K562 (cell line): ENCODE data around the gene NUDT21. TPM values are rescaled to one million over a fixed set of nuclear protein-coding genes. Genes with fewer than 3 reads are reported as not detected.

Experiments used
- C11orf30 ChIP-seq: fragments of 450-650 bp; IDR thresholded peaks from 2 replicates; pipeline ENCODE4 v1.6.1; 2016; ENCODE audit warnings: low read depth, mild to moderate bottlenecking
- CREM ChIP-seq: IDR thresholded peaks from 2 replicates; pipeline ENCODE4 v1.6.1; 2014; ENCODE audit warnings: antibody characterized with exemption, low read depth
- CSDE1 ChIP-seq, 2 experiments: fragments of 450-650 bp; IDR thresholded peaks; 2 replicates each; pipeline ENCODE4 v1.6.1; 2016; ENCODE audit warnings: mild to moderate bottlenecking in 1 of 2
- HEY1 ChIP-seq: fragments of 250-450 bp; sonication (Bioruptor Pico); IDR thresholded peaks from 2 replicates; pipeline ENCODE4 v1.5.0; 2020; ENCODE audit warnings: mild to moderate bottlenecking, moderate library complexity, borderline replicate concordance
- IRF2 ChIP-seq: sonication (generic); formaldehyde crosslinking; IDR thresholded peaks from 2 replicates; pipeline ENCODE4 v1.8.1; 2022; ENCODE audit warnings: mild to moderate bottlenecking, missing genetic modification reagents
- JUND ChIP-seq, 2 experiments: IDR thresholded peaks; 2 replicates in 1 of 2; 3 replicates in 1 of 2; pipeline ENCODE4 v1.6.1; 2011; ENCODE audit warnings: borderline replicate concordance in 2 of 2, low read depth in 2 of 2, low read length in 2 of 2, improper control_type of control experiment in 1 of 2, missing biosample characterization in 1 of 2, missing genetic modification characterization in 1 of 2, missing genetic modification reagents in 1 of 2
- KDM2B ChIP-seq: fragments of 250-450 bp; sonication (Bioruptor Pico); IDR thresholded peaks from 2 replicates; pipeline ENCODE4 v1.8.0; 2021; ENCODE audit warnings: mild to moderate bottlenecking, moderate library complexity
- MAFG ChIP-seq: fragments of 450-650 bp; conservative IDR thresholded peaks from 2 replicates; pipeline ENCODE4 v1.6.1; 2016; ENCODE audit warnings: missing genetic modification characterization, missing compliant biosample characterization
- MCM2 ChIP-seq: fragments of 450-650 bp; IDR thresholded peaks from 2 replicates; pipeline ENCODE4 v1.6.1; 2017; ENCODE audit warnings: low read depth, mild to moderate bottlenecking
- NCOA1 ChIP-seq: fragments of 450-650 bp; IDR thresholded peaks from 2 replicates; pipeline ENCODE4 v1.6.1; 2016; ENCODE audit warnings: low read depth
- PHF21A ChIP-seq: fragments of 450-650 bp; IDR thresholded peaks from 2 replicates; pipeline ENCODE4 v1.6.1; 2017; ENCODE audit warnings: low read depth, borderline replicate concordance
- SMARCA5 ChIP-seq: fragments of 450-650 bp; IDR thresholded peaks from 2 replicates; pipeline ENCODE4 v1.6.1; 2016
- ZBED1 ChIP-seq: IDR thresholded peaks from 2 replicates; pipeline ENCODE4 v1.6.1; 2014
- ZNF507 ChIP-seq: conservative IDR thresholded peaks from 2 replicates; pipeline ENCODE4 v1.6.1; 2017; ENCODE audit warnings: missing genetic modification characterization, missing compliant biosample characterization
- ZNF589 ChIP-seq: fragments of 200-800 bp; sonication (Bioruptor generic); IDR thresholded peaks from 2 replicates; pipeline ENCODE4 v1.6.1; 2016; ENCODE audit warnings: low read depth, missing genetic modification characterization, missing compliant biosample characterization
- polyA plus RNA-seq, 8 experiments: library from polyadenylated mRNA; depleted of rRNA in 4 of 8; stranded (reverse) in 5 of 8; unstranded in 3 of 8; fragments of >200 nt; fragmentation: Nextera tagmentation in 2 of 8; fragmentation: Illumina TruSeq in 1 of 8; extraction: Ambion mirVana in 2 of 8; extraction: Trizol in 1 of 8; gene quantifications; 2 replicates each; pipeline versions ENCODE4 v1.2.1 to v1.2.3, GENCODE V29; 2011 to 2014; ENCODE audit warnings: inconsistent platforms in 1 of 8, missing spikeins in 1 of 8
- total RNA-seq, 7 experiments: library from RNA; depleted of rRNA in 6 of 7; stranded (reverse); fragments of >200 nt in 6 of 7; fragmentation: Illumina TruSeq in 2 of 7; extraction: Trizol in 2 of 7; gene quantifications; 2 replicates each; pipeline versions ENCODE4 v1.2.1 to v1.2.3, GENCODE V29; 2011 to 2021; ENCODE audit warnings: low replicate concordance in 1 of 7
- TF ChIP-seq, protein P1 (sequence below): fragments of 450-650 bp; conservative IDR thresholded peaks from 2 replicates; pipeline ENCODE4 v1.6.1; 2016; ENCODE audit warnings: missing genetic modification characterization, low read depth, mild to moderate bottlenecking, missing compliant biosample characterization, moderate library complexity
- TF ChIP-seq, protein P2 (sequence below): fragments of 150-350 bp; conservative IDR thresholded peaks from 2 replicates; pipeline ENCODE4 v1.6.1; 2014; ENCODE audit warnings: low read length
- TF ChIP-seq, protein P3 (sequence below): fragments of 450-650 bp; IDR thresholded peaks from 2 replicates; pipeline ENCODE4 v1.6.1; 2016
- TF ChIP-seq, protein P4 (sequence below): fragments of 450-650 bp; IDR thresholded peaks from 2 replicates; pipeline ENCODE4 v1.6.1; 2016; ENCODE audit warnings: antibody characterized with exemption
- TF ChIP-seq, protein P5 (sequence below): sonication (generic); formaldehyde crosslinking; IDR thresholded peaks from 2 replicates; pipeline ENCODE4 v1.8.1; 2023; ENCODE audit warnings: mild to moderate bottlenecking, missing genetic modification reagents, moderate library complexity
- TF ChIP-seq, protein P6 (sequence below): sonication (generic); formaldehyde crosslinking; IDR thresholded peaks from 2 replicates; pipeline ENCODE4 v1.8.0; 2022; ENCODE audit warnings: mild to moderate bottlenecking, low read depth, missing genetic modification reagents

Gene NUDT21
- total and polyA plus RNA-seq, 9 of the 15 experiments (the other 6 are each of a cell fraction or from before 2014, with no cell fraction given): 62.4 to 218 (median 121) TPM

DNA sequence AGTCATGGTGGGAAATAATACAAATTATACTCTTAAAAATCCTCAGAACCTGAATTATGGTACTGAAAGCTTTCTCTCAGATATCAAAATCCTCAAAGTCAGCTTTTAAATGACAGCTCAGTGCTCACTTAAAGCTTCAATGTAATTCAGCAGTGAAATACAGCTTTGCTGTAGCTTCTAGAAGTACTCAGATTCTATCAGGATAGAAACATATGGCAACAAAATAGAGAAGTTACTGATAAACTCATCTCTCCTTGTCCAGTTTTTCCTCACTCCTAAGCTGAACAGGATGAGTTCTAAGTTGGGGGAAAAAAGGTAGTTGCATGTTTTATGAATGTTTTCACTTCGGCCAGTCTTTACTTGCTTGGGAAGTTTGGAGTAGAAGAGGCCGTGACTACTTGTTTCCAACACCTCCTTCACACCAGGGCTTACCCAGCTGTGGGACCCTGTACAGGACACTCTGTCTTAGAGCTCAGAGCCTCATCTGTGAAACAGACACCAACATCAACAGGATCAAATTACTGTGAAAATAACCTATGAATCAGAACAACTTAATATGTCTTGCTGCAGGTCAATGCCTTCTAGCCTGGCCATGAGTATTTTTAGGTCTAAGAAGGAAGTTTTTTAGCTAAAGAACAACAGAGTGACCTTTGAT lies 30.5 kb upstream of the NUDT21 start (continued):
- TF ChIP-seq IRF2 (CRISPR knock-in tag) (no peak), NCOA1 (no peak), ZNF507 (tag) (no peak), ZBED1 (no peak), JUND (IDR thresholded peaks at IDR 0.05; ENCODE audit: borderline replicate concordance, low read depth, low read length) (no peak), JUND (tag; IDR thresholded peaks at IDR 0.05; ENCODE audit: borderline replicate concordance, low read depth, low read length) (0 out of 3 replicates have a peak, but pooled peaks have one; percentile 23), MAFG (tag) (peak; percentile 24; the same call in 1 of the 2 replicates), SMARCA5 (no peak), HEY1 (CRISPR knock-in tag) (no peak), KDM2B (CRISPR knock-in tag) (no peak), CSDE1 (IDR thresholded peaks at IDR 0.05) (no peak), C11orf30 (peak; percentile 54; the same call in 1 of the 2 replicates), CREM (no peak), ZNF589 (CRISPR knock-in tag) (no peak), MCM2 (no peak), PHF21A (no peak)
- TF ChIP-seq, protein P1, sequence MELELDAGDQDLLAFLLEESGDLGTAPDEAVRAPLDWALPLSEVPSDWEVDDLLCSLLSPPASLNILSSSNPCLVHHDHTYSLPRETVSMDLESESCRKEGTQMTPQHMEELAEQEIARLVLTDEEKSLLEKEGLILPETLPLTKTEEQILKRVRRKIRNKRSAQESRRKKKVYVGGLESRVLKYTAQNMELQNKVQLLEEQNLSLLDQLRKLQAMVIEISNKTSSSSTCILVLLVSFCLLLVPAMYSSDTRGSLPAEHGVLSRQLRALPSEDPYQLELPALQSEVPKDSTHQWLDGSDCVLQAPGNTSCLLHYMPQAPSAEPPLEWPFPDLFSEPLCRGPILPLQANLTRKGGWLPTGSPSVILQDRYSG: no peak
- TF ChIP-seq, protein P2, sequence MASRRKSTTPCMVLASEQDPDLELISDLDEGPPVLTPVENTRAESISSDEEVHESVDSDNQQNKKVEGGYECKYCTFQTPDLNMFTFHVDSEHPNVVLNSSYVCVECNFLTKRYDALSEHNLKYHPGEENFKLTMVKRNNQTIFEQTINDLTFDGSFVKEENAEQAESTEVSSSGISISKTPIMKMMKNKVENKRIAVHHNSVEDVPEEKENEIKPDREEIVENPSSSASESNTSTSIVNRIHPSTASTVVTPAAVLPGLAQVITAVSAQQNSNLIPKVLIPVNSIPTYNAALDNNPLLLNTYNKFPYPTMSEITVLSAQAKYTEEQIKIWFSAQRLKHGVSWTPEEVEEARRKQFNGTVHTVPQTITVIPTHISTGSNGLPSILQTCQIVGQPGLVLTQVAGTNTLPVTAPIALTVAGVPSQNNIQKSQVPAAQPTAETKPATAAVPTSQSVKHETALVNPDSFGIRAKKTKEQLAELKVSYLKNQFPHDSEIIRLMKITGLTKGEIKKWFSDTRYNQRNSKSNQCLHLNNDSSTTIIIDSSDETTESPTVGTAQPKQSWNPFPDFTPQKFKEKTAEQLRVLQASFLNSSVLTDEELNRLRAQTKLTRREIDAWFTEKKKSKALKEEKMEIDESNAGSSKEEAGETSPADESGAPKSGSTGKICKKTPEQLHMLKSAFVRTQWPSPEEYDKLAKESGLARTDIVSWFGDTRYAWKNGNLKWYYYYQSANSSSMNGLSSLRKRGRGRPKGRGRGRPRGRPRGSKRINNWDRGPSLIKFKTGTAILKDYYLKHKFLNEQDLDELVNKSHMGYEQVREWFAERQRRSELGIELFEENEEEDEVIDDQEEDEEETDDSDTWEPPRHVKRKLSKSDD: no peak
- TF ChIP-seq, protein P3, sequence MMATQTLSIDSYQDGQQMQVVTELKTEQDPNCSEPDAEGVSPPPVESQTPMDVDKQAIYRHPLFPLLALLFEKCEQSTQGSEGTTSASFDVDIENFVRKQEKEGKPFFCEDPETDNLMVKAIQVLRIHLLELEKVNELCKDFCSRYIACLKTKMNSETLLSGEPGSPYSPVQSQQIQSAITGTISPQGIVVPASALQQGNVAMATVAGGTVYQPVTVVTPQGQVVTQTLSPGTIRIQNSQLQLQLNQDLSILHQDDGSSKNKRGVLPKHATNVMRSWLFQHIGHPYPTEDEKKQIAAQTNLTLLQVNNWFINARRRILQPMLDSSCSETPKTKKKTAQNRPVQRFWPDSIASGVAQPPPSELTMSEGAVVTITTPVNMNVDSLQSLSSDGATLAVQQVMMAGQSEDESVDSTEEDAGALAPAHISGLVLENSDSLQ: peak; percentile 76
- TF ChIP-seq, protein P4, sequence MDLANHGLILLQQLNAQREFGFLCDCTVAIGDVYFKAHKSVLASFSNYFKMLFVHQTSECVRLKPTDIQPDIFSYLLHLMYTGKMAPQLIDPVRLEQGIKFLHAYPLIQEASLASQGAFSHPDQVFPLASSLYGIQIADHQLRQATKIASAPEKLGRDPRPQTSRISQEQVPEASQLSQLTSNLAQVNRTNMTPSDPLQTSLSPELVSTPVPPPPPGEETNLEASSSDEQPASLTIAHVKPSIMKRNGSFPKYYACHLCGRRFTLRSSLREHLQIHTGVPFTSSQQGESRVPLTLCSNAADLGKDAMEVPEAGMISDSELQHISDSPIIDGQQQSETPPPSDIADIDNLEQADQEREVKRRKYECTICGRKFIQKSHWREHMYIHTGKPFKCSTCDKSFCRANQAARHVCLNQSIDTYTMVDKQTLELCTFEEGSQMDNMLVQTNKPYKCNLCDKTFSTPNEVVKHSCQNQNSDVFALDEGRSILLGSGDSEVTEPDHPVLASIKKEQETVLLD: no peak
- TF ChIP-seq, protein P5, sequence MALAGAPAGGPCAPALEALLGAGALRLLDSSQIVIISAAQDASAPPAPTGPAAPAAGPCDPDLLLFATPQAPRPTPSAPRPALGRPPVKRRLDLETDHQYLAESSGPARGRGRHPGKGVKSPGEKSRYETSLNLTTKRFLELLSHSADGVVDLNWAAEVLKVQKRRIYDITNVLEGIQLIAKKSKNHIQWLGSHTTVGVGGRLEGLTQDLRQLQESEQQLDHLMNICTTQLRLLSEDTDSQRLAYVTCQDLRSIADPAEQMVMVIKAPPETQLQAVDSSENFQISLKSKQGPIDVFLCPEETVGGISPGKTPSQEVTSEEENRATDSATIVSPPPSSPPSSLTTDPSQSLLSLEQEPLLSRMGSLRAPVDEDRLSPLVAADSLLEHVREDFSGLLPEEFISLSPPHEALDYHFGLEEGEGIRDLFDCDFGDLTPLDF: no peak
- TF ChIP-seq, protein P6, sequence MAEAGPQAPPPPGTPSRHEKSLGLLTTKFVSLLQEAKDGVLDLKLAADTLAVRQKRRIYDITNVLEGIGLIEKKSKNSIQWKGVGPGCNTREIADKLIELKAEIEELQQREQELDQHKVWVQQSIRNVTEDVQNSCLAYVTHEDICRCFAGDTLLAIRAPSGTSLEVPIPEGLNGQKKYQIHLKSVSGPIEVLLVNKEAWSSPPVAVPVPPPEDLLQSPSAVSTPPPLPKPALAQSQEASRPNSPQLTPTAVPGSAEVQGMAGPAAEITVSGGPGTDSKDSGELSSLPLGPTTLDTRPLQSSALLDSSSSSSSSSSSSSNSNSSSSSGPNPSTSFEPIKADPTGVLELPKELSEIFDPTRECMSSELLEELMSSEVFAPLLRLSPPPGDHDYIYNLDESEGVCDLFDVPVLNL (CRISPR knock-in tag): no peak
